IMR-90 (cell line): ENCODE measurements around the gene FBXL16. TPM values are rescaled to one million over a fixed set of nuclear protein-coding genes. Genes with fewer than 3 reads are reported as not detected.
A peak's percentile ranks its signal among the peaks of the same experiment; 100 is the strongest.

Experiments used
- ATAC-seq: fragments of 200-7000 bp; cut with Tn5 transposase; 2 replicates; pipeline ENCODE4 v1.9.1; 2020; ENCODE audit warnings: low read depth, mild to moderate bottlenecking, moderate library complexity
- BruUV-seq: library from RNA; stranded (reverse); fragments of 400-500 nt; replicated peaks from 2 replicates; lab custom pipeline; 2021; lab: Mats Ljungman, UMichigan
- CTCF ChIA-PET: fragments of 300-600 bp; formaldehyde crosslinking; extraction: SDS; loops from one replicate; lab custom pipeline; 2021; ENCODE audit warnings: antibody characterized with exemption; lab: Yijun Ruan, JAX
- POLR2A ChIA-PET: fragments of 300-600 bp; sonication (Branson Sonifier 250); formaldehyde crosslinking; loops from one replicate; lab custom pipeline; 2022; ENCODE audit warnings: antibody characterized with exemption; ENCODE audit not compliant: unreplicated experiment; lab: Charles Lee
- DNase-seq: peaks from one replicate; pipeline ENCODE4 v3.0.0; 2013
- H2AFZ ChIP-seq: replicated peaks from 2 replicates; pipeline ENCODE3; 2013; ENCODE audit warnings: low read length, mild to moderate bottlenecking; ENCODE audit not compliant: poor library complexity
- H2AK5ac ChIP-seq: 2 replicates; pipeline ENCODE4 v1.6.1; 2013; ENCODE audit warnings: low read depth, low read length, inconsistent platforms
- H2AK9ac ChIP-seq: replicated peaks from 2 replicates; pipeline ENCODE3; 2013; ENCODE audit warnings: mild to moderate bottlenecking, low read depth, low read length, moderate library complexity; ENCODE audit not compliant: poor library complexity
- H2BK120ac ChIP-seq: 2 replicates; pipeline ENCODE4 v1.6.1; 2013; ENCODE audit warnings: low read depth, low read length, inconsistent platforms
- H2BK15ac ChIP-seq: 3 replicates; pipeline ENCODE4 v1.6.1; 2013; ENCODE audit warnings: low read depth, low read length, inconsistent platforms
- H2BK20ac ChIP-seq: 2 replicates; pipeline ENCODE4 v1.6.1; 2013; ENCODE audit warnings: low read depth, mild to moderate bottlenecking, inconsistent platforms, low read length, moderate library complexity
- H2BK5ac ChIP-seq: 2 replicates; pipeline ENCODE4 v1.6.1; 2013; ENCODE audit warnings: mild to moderate bottlenecking, low read depth, low read length, inconsistent platforms; ENCODE audit not compliant: poor library complexity, severe bottlenecking
- H3K14ac ChIP-seq: replicated peaks from 2 replicates; pipeline ENCODE4 v1.6.1; 2013; ENCODE audit warnings: low read depth, low read length, inconsistent platforms
- H3K18ac ChIP-seq: 2 replicates; pipeline ENCODE4 v1.6.1; 2013; ENCODE audit warnings: low read depth, low read length, control low read depth
- H3K23ac ChIP-seq: 2 replicates; pipeline ENCODE4 v1.6.1; 2013; ENCODE audit warnings: low read depth, low read length, inconsistent platforms
- H3K27ac ChIP-seq: 2 replicates; pipeline ENCODE4 v1.5.1; 2013; ENCODE audit warnings: mild to moderate bottlenecking, control low read depth, low read length; ENCODE audit not compliant: insufficient read depth
- H3K27me3 ChIP-seq: 2 replicates; pipeline ENCODE4 v1.6.1; 2013; ENCODE audit warnings: low read length; ENCODE audit not compliant: control insufficient read depth, insufficient read depth
- H3K36me3 ChIP-seq: 2 replicates; pipeline ENCODE4 v1.6.1; 2013; ENCODE audit warnings: low read length, mixed read lengths; ENCODE audit not compliant: control insufficient read depth, insufficient read depth
- H3K4ac ChIP-seq: 2 replicates; pipeline ENCODE4 v1.6.1; 2013; ENCODE audit warnings: low read depth, low read length, inconsistent platforms
- H3K4me1 ChIP-seq: 2 replicates; pipeline ENCODE4 v1.6.1; 2013; ENCODE audit warnings: low read length, mixed read lengths; ENCODE audit not compliant: control insufficient read depth, insufficient read depth
- H3K4me2 ChIP-seq: 2 replicates; pipeline ENCODE4 v1.6.1; 2013; ENCODE audit warnings: low read depth, mild to moderate bottlenecking, control low read depth, low read length, moderate library complexity
- H3K4me3 ChIP-seq: 2 replicates; pipeline ENCODE4 v1.5.1; 2013; ENCODE audit warnings: low read depth, mild to moderate bottlenecking, control low read depth, low read length, moderate library complexity; ENCODE audit not compliant: insufficient read depth
- H3K56ac ChIP-seq: 2 replicates; pipeline ENCODE4 v1.6.1; 2013; ENCODE audit warnings: low read length, inconsistent platforms; ENCODE audit not compliant: insufficient read depth; ENCODE audit errors: extremely low read depth
- H3K79me1 ChIP-seq, 2 experiments: 2 replicates each; pipeline ENCODE4 v1.6.1; 2013; ENCODE audit warnings: low read length in 2 of 2, inconsistent platforms in 1 of 2, low read depth in 1 of 2
- H3K9ac ChIP-seq: 2 replicates; pipeline ENCODE4 v1.6.1; 2013; ENCODE audit warnings: low read depth, low read length, control low read depth
- H3K9me1 ChIP-seq: 2 replicates; pipeline ENCODE4 v1.6.1; 2013; ENCODE audit warnings: low read length, inconsistent platforms; ENCODE audit not compliant: insufficient read depth
- H3K9me3 ChIP-seq: 2 replicates; pipeline ENCODE4 v1.6.1; 2013; ENCODE audit warnings: low read length; ENCODE audit not compliant: control insufficient read depth, insufficient read depth
- H4K20me1 ChIP-seq: 2 replicates; pipeline ENCODE4 v1.6.1; 2013; ENCODE audit warnings: low read length, inconsistent platforms; ENCODE audit not compliant: insufficient read depth
- H4K5ac ChIP-seq: 2 replicates; pipeline ENCODE4 v1.6.1; 2013; ENCODE audit warnings: mild to moderate bottlenecking, low read depth, low read length, control low read depth
- H4K8ac ChIP-seq, 2 experiments: 2 replicates each; pipeline ENCODE4 v1.6.1; 2013; ENCODE audit warnings: low read depth in 2 of 2, low read length in 2 of 2, control low read depth in 1 of 2, inconsistent platforms in 1 of 2
- H4K91ac ChIP-seq: 2 replicates; pipeline ENCODE4 v1.6.1; 2013; ENCODE audit warnings: low read depth, low read length, inconsistent platforms; ENCODE audit not compliant: insufficient read depth
- FOS ChIP-seq: fragments of 150-350 bp; IDR thresholded peaks from 2 replicates; pipeline ENCODE4 v1.6.1; 2016; ENCODE audit warnings: low read depth, low read length
- NFE2L2 ChIP-seq: fragments of 150-350 bp; IDR thresholded peaks from 2 replicates; pipeline ENCODE4 v1.6.1; 2016; ENCODE audit warnings: low read depth, mild to moderate bottlenecking, low read length
- WGBS, 2 experiments: methylation state at CpG; one replicate each; pipeline versions ENCODE4 v1.1.5 to v1.1.7; 2013; ENCODE audit warnings: missing lambda C conversion rate in 2 of 2; ENCODE audit not compliant: insufficient read length in 1 of 2; ENCODE audit errors: extremely low coverage in 2 of 2; 5-methylcytosine and 5-hydroxymethylcytosine counted together
- dilution Hi-C: fragments of 300-500 bp; cut with HindIII; formaldehyde crosslinking; loops from one replicate; pipeline ENCODE4 v1.14.3; 2018; ENCODE audit warnings: low sequenced_read_pairs; ENCODE audit not compliant: unreplicated experiment
- in situ Hi-C: fragments of 300-500 bp; cut with MboI; formaldehyde crosslinking; loops from 3 replicates; pipeline ENCODE4 v1.14.3; 2019; ENCODE audit warnings: low sequenced_read_pairs, inconsistent platforms, mixed read lengths
- intact Hi-C: fragments of 100-400 bp; cut with micrococcal nuclease; formaldehyde crosslinking; loops from 2 replicates; pipeline ENCODE4 v1.10.0; 2022
- polyA plus RNA-seq, 3 experiments: library from polyadenylated mRNA; depleted of rRNA; stranded (reverse); fragments of >200 nt; gene quantifications; 2 replicates each; pipeline ENCODE4 v1.2.3, GENCODE V29; 2012; ENCODE audit warnings: low replicate concordance in 1 of 3
- total RNA-seq: library from RNA; depleted of rRNA; stranded (reverse); fragments of >200 nt; gene quantifications from 2 replicates; pipeline ENCODE4 v1.2.3, GENCODE V29; 2012

Gene FBXL16
- total and polyA plus RNA-seq, 2 of the 4 experiments (the other 2 are of a cell fraction): 0.18 to 2.2 TPM

DNA sequence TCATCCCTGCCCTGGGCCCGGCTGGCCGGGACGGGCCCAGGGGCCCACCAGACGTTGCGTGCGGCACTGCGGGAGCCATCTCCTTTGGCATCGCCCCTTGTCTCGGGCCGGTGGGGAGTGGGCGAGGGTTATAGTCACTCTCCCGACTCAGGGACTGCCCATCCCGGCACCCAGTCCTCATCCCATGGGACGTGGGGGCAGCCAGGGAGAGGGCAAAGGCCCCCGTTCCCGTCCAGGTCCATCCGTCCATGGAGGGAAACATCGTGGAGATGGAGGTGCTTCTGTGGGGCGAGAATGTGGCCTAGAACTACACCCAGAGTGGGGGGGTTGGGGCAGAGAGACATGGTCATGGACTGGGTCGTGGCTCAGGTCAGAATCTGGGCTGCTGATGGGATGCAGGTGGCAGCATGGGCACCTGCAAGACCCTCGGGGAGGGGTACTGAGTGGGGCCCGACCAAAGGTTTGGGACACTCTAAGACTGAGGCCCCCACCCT, 58.9 kb downstream of the FBXL16 start:
- H3K4me1 ChIP-seq: peaks cover 21% of the 10 kb centered on the region
- H3K9me1 ChIP-seq: peaks cover 15% of the 10 kb centered on the region
- no peak overlapping the region for H4K91ac ChIP-seq
- H2BK120ac ChIP-seq: no peak overlapping the region
- H3K56ac ChIP-seq: no peak overlapping the region
- no peaks in the 10 kb centered on the region for H3K27me3 ChIP-seq
- H3K27ac ChIP-seq: no peak overlapping the region
- H2BK5ac ChIP-seq: no peak overlapping the region
- no peaks in the 10 kb centered on the region for H3K9me3 ChIP-seq
- no peak overlapping the region for H3K4me3 ChIP-seq
- no peak overlapping the region for H2AK5ac ChIP-seq
- intact Hi-C loops (no loop called here), in situ Hi-C loops (loop anchor here (10.0 kb wide), 1 partner anchor 252 kb away; the partner anchor contains the start of gene NME4), dilution Hi-C loops (no loop called here)
- H4K20me1 ChIP-seq: no peaks in the 10 kb centered on the region; the same call in 1 of the 2 replicates
- no peak overlapping the region for H3K23ac ChIP-seq
- DNase-seq (no peak), ATAC-seq (no peak)
- no peak overlapping the region for H3K18ac ChIP-seq
- no TSS peak for BruUV-seq
- H3K9ac ChIP-seq: no peak overlapping the region
- WGBS, 2 experiments: 87% methylated on average over 3 of the region's 22 CpGs; no CpG with 5 or more reads in 1 of the 2 experiments
- ChIA-PET CTCF (no interaction called here), POLR2A (no interaction called here)
- H2AK9ac ChIP-seq: no peak overlapping the region
- no peak overlapping the region for H4K5ac ChIP-seq
- H3K4me2 ChIP-seq: no peak overlapping the region
- H4K8ac ChIP-seq: no peak overlapping the region
- no peak overlapping the region for H2BK20ac ChIP-seq
- H3K4ac ChIP-seq: no peak overlapping the region
- no peak overlapping the region for H2BK15ac ChIP-seq
- H3K79me1 ChIP-seq: peaks cover 13 to 55% of the 10 kb centered on the region in 2 experiments; a peak in 3 of 4 replicates
- H3K14ac ChIP-seq: no peak overlapping the region
- TF ChIP-seq FOS: no peak
- TF ChIP-seq NFE2L2: no peak
- peak overlapping the region; percentile 23 for H2AFZ ChIP-seq
- H3K36me3 ChIP-seq: no peaks in the 10 kb centered on the region
